ENCODE measurements around the gene UNCX.

The UNCX gene

GRCh38 chr7:1209097-1209496 is 23.6 kb upstream of the UNCX start:
- H3K79me2 ChIP-seq (ENCODE audit: insufficient read depth, low read length) = no peaks in the 10 kb centered on the region
- H3K4me3 ChIP-seq (ENCODE audit: low read length, poor library complexity, severe bottlenecking) = no peak overlapping the region
- no peaks in the 10 kb centered on the region for H3K4me1 ChIP-seq (ENCODE audit: insufficient read depth, low read length, poor library complexity, severe bottlenecking)
- no peaks in the 10 kb centered on the region for H3K9me2 ChIP-seq (replicated peaks; ENCODE audit: low read depth, low read length)
- H3F3A ChIP-seq (ENCODE audit: low read depth) = no peaks in the 10 kb centered on the region
- no peak overlapping the region for H2AFZ ChIP-seq (ENCODE audit: low read length)
- no peak overlapping the region for H3K9ac ChIP-seq (ENCODE audit: low read depth, low read length, poor library complexity, severe bottlenecking)
- no peaks in the 10 kb centered on the region for H3K27me3 ChIP-seq (ENCODE audit: insufficient read depth, low read length, poor library complexity, severe bottlenecking)
- no peaks in the 10 kb centered on the region for H4K20me1 ChIP-seq (ENCODE audit: insufficient read depth, low read length, poor library complexity, severe bottlenecking)
- no peaks in the 10 kb centered on the region for H3K36me3 ChIP-seq (ENCODE audit: insufficient read depth, low read length)
- H3K4me2 ChIP-seq (ENCODE audit: low read depth, low read length, poor library complexity, severe bottlenecking) = no peak overlapping the region
- TF ChIP-seq EZH2phosphoT487 (IDR thresholded peaks at IDR 0.05; ENCODE audit: borderline replicate concordance) = no peak
- TF ChIP-seq CTCF (conservative IDR thresholded peaks at IDR 0.05; ENCODE audit: low read length) = no peak
- no peaks in the 10 kb centered on the region for H3K9me3 ChIP-seq (ENCODE audit: insufficient read depth, low read depth, low read length)

- TF ChIP-seq CTCF (conservative IDR thresholded peaks at IDR 0.05; ENCODE audit: low read length) = no peak
- TF ChIP-seq EZH2phosphoT487 (IDR thresholded peaks at IDR 0.05; ENCODE audit: borderline replicate concordance) = no peak
- no peak overlapping the region for H3K4me2 ChIP-seq (ENCODE audit: low read depth, low read length, poor library complexity, severe bottlenecking)
- no peaks in the 10 kb centered on the region for H3K36me3 ChIP-seq (ENCODE audit: insufficient read depth, low read length)
- H3K4me3 ChIP-seq (ENCODE audit: low read length, poor library complexity, severe bottlenecking) = no peak overlapping the region
- H3K79me2 ChIP-seq (ENCODE audit: insufficient read depth, low read length) = no peaks in the 10 kb centered on the region
- H2AFZ ChIP-seq (ENCODE audit: low read length) = no peak overlapping the region
- H3K27me3 ChIP-seq (ENCODE audit: insufficient read depth, low read length, poor library complexity, severe bottlenecking) = no peaks in the 10 kb centered on the region
- H3K4me1 ChIP-seq (ENCODE audit: insufficient read depth, low read length, poor library complexity, severe bottlenecking) = no peaks in the 10 kb centered on the region
- no peaks in the 10 kb centered on the region for H3F3A ChIP-seq (ENCODE audit: low read depth)
- H4K20me1 ChIP-seq (ENCODE audit: insufficient read depth, low read length, poor library complexity, severe bottlenecking) = no peaks in the 10 kb centered on the region
- H3K9me3 ChIP-seq (ENCODE audit: insufficient read depth, low read depth, low read length) = no peaks in the 10 kb centered on the region
- H3K9me2 ChIP-seq (replicated peaks; ENCODE audit: low read depth, low read length) = no peaks in the 10 kb centered on the region
- no peak overlapping the region for H3K9ac ChIP-seq (ENCODE audit: low read depth, low read length, poor library complexity, severe bottlenecking)
These were observed 22.2 kb upstream of the UNCX start for GRCh38 chr7:1210321-1210978.

- Histone ChIP-seq H2AFZ (ENCODE audit: low read length) (no peak overlapping the region), H3K9ac (ENCODE audit: low read depth, low read length, poor library complexity, severe bottlenecking) (no peak overlapping the region), H3F3A (ENCODE audit: low read depth) (no peaks in the 10 kb centered on the region), H3K27me3 (ENCODE audit: insufficient read depth, low read length, poor library complexity, severe bottlenecking) (no peaks in the 10 kb centered on the region), H3K9me3 (ENCODE audit: insufficient read depth, low read depth, low read length) (no peaks in the 10 kb centered on the region), H3K4me1 (ENCODE audit: insufficient read depth, low read length, poor library complexity, severe bottlenecking) (no peaks in the 10 kb centered on the region), H3K9me2 (replicated peaks; ENCODE audit: low read depth, low read length) (no peaks in the 10 kb centered on the region), H3K79me2 (ENCODE audit: insufficient read depth, low read length) (no peaks in the 10 kb centered on the region), H4K20me1 (ENCODE audit: insufficient read depth, low read length, poor library complexity, severe bottlenecking) (no peaks in the 10 kb centered on the region), H3K4me3 (ENCODE audit: low read length, poor library complexity, severe bottlenecking) (no peak overlapping the region), H3K4me2 (ENCODE audit: low read depth, low read length, poor library complexity, severe bottlenecking) (no peak overlapping the region), H3K36me3 (ENCODE audit: insufficient read depth, low read length) (no peaks in the 10 kb centered on the region)
- TF ChIP-seq CTCF (conservative IDR thresholded peaks at IDR 0.05; ENCODE audit: low read length) (no peak), EZH2phosphoT487 (IDR thresholded peaks at IDR 0.05; ENCODE audit: borderline replicate concordance) (no peak)
These were observed 21.6 kb upstream of the UNCX start for GRCh38 chr7:1210979-1211608.
